KOPT-K1 (cell line): ENCODE results near the gene NOSTRIN.

ENCODE experiments used
- H3K27ac ChIP-seq: fragments of 200-600 bp; sonication (generic); 2 replicates; pipeline ENCODE4 v1.5.1; 2016; ENCODE audit warnings: antibody characterized with exemption, mild to moderate bottlenecking, low read depth, low read length; ENCODE audit not compliant: poor library complexity, severe bottlenecking
- H3K36me3 ChIP-seq: fragments of 200-600 bp; sonication (generic); 2 replicates; pipeline ENCODE4 v1.5.1; 2017; ENCODE audit warnings: antibody characterized with exemption, mild to moderate bottlenecking, low read length, moderate library complexity; ENCODE audit not compliant: insufficient read depth
- H3K9me3 ChIP-seq: fragments of 200-600 bp; sonication (generic); 2 replicates; pipeline ENCODE4 v1.5.1; 2017; ENCODE audit warnings: antibody characterized with exemption, low read length, mild to moderate bottlenecking; ENCODE audit not compliant: insufficient read depth, poor library complexity, severe bottlenecking

NOSTRIN gene

GRCh38 chr2:168798888-168799410, 3.5 kb upstream of the NOSTRIN start:
- no peaks in the 10 kb centered on the region for H3K36me3 ChIP-seq
- H3K27ac ChIP-seq, result no peak overlapping the region
- H3K9me3 ChIP-seq, result no peaks in the 10 kb centered on the region

- Histone ChIP-seq H3K27ac (no peak overlapping the region), H3K9me3 (no peaks in the 10 kb centered on the region), H3K36me3 (no peaks in the 10 kb centered on the region)
These were observed 966 bp upstream of the NOSTRIN start for GRCh38 chr2:168801471-168801870.

- no peak overlapping the region for H3K27ac ChIP-seq
- no peaks in the 10 kb centered on the region for H3K9me3 ChIP-seq
- H3K36me3 ChIP-seq, result no peaks in the 10 kb centered on the region
These were observed 655 bp downstream of the NOSTRIN start for GRCh38 chr2:168802859-168803725.

- no peak overlapping the region for H3K27ac ChIP-seq
- no peaks in the 10 kb centered on the region for H3K36me3 ChIP-seq
- no peaks in the 10 kb centered on the region for H3K9me3 ChIP-seq
These were observed 1.8 kb downstream of the NOSTRIN start for GRCh38 chr2:168804214-168804613.

- H3K36me3 ChIP-seq, result no peaks in the 10 kb centered on the region
- H3K9me3 ChIP-seq, result no peaks in the 10 kb centered on the region
- no peak overlapping the region for H3K27ac ChIP-seq
These were observed 3.2 kb downstream of the NOSTRIN start for GRCh38 chr2:168805615-168806014.

- no peaks in the 10 kb centered on the region for H3K9me3 ChIP-seq
- H3K36me3 ChIP-seq, result no peaks in the 10 kb centered on the region
- no peak overlapping the region for H3K27ac ChIP-seq
These were observed 7.1 kb downstream of the NOSTRIN start for GRCh38 chr2:168809537-168809936.

- Histone ChIP-seq H3K36me3 (no peaks in the 10 kb centered on the region), H3K27ac (no peak overlapping the region), H3K9me3 (no peaks in the 10 kb centered on the region)
These were observed 7.8 kb downstream of the NOSTRIN start for GRCh38 chr2:168810235-168810634.

- H3K27ac ChIP-seq, result no peak overlapping the region
- no peaks in the 10 kb centered on the region for H3K9me3 ChIP-seq
These were observed 9.3 kb downstream of the NOSTRIN start for GRCh38 chr2:168811696-168812095.

GRCh38 chr2:168814046-168814445, 11.6 kb downstream of the NOSTRIN start:
- H3K27ac ChIP-seq, result no peak overlapping the region
- no peaks in the 10 kb centered on the region for H3K36me3 ChIP-seq
- H3K9me3 ChIP-seq, result no peaks in the 10 kb centered on the region

More at GRCh38 chr2:168811696-168812095, 9.3 kb downstream of the NOSTRIN start:
- no peaks in the 10 kb centered on the region for H3K36me3 ChIP-seq

- Histone ChIP-seq H3K36me3 (no peaks in the 10 kb centered on the region), H3K9me3 (no peaks in the 10 kb centered on the region), H3K27ac (no peak overlapping the region)
These were observed 12.8 kb downstream of the NOSTRIN start for GRCh38 chr2:168814939-168815907.

- Histone ChIP-seq H3K36me3 (no peaks in the 10 kb centered on the region), H3K9me3 (no peaks in the 10 kb centered on the region), H3K27ac (no peak overlapping the region)
These were observed 13.9 kb downstream of the NOSTRIN start for GRCh38 chr2:168816369-168816768.

- Histone ChIP-seq H3K9me3 (no peaks in the 10 kb centered on the region), H3K27ac (no peak overlapping the region), H3K36me3 (no peaks in the 10 kb centered on the region)
These were observed 16.7 kb downstream of the NOSTRIN start for GRCh38 chr2:168819050-168819715.

- no peaks in the 10 kb centered on the region for H3K36me3 ChIP-seq
- H3K27ac ChIP-seq, result no peak overlapping the region
- H3K9me3 ChIP-seq, result no peaks in the 10 kb centered on the region
These were observed 17.5 kb downstream of the NOSTRIN start for GRCh38 chr2:168819829-168820489.

GRCh38 chr2:168821577-168821976, 19.1 kb downstream of the NOSTRIN start:
- Histone ChIP-seq H3K27ac (no peak overlapping the region), H3K36me3 (no peaks in the 10 kb centered on the region), H3K9me3 (no peaks in the 10 kb centered on the region)
